Endometrial microvascular endothelial cells (primary cell): ENCODE data around the gene NDUFV1. TPM values are rescaled to one million over a fixed set of nuclear protein-coding genes. Genes with fewer than 3 reads are reported as not detected.
"Not testable (repeated sequence)": the region's sequence is repeated elsewhere in the genome, so short reads cannot be mapped to it uniquely, and the experiment has no call there.

ENCODE experiments used
- in situ Hi-C: cut with HindIII; loops from 2 replicates; pipeline ENCODE4 v1.10.0; 2017; ENCODE audit warnings: low sequenced_read_pairs, low pct_unique_long_range_greater_than_20kb; ENCODE audit errors: inconsistent ontology term
- total RNA-seq: library from RNA; depleted of rRNA; stranded (reverse); fragments of >200 nt; gene quantifications from one replicate; pipeline ENCODE4 v1.2.3, GENCODE V29; 2015; ENCODE audit errors: inconsistent ontology term

The NDUFV1 gene
- total RNA-seq, 1 donor from 2014 or later = 254 TPM

DNA sequence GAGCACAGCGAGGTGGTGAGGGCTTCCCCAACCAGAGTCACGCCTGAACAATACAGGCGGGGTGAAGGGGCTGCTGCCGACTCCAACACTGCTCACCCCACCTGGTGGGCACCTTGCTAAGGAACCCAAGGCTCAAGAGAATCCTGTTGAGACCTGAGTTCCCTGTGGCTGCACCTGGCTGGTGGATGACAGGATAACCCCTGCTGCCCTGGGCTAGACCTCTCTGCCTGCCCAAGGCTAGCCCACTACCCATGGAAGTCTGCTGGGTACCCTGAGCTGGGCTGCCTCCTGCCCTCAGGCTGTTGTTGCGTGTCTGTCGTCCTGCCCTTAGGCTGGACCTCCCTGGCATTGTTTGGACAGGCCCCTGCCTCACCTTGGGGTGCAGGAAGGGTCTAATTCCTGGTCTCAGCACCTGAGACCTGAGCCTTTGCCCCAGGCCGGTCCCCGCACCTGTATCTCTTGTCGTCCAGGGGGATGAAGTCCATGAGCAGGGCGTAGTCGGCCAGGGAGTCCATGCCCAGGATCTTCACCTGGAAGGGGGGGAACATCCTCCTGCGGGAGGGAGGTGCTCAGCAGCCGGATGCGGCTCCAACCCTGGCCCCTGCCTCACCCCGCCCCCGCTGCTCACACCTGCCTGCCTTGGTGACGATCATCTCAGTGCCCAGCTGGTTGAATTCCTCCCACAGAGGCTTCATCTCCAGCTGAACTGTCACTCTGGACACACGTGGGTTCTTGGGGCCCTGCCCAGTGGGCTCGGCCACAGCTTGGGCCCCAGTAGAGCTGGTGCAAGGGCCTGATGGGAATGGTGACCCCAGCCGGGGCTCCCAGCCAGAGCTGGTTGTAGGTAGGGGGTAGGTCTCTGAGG is 27.9 kb downstream of the NDUFV1 start:
- in situ Hi-C loops = no loop called here

DNA sequence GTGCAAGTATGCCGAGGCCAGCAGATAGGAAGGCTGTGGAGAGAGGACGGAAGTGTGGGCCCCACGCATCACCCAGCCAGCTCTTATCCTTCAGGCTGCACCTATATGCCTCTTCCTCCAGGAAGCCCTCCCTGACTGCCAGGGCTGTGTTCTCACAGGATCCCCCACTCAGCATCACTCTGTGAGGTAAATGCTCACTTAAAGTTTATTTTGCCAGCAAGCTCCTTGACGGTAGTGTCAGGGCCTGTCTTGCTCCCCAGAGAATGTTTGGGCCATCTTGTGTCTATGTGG is 28.4 kb downstream of the NDUFV1 start:
- in situ Hi-C loops = no loop called here

DNA sequence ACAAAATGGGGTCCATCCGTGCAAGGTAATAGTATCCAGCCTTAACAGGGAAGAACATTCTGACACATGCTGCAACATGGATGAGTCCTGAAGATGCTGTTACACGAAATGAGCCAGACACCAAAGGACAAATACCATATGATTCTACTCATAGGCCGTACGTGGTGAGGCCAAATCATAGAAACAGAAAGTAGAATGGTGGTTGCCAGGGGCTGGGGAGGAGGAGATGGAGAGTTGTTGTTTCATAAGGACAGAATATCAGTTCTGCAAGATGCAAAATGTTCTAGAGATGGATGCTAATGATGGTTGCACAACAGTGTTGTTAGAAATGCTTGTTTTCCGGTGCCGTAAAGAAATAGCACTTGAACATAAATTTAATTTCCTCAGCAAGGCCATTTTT is 30.2 kb downstream of the NDUFV1 start:
- in situ Hi-C loops = no loop called here

DNA sequence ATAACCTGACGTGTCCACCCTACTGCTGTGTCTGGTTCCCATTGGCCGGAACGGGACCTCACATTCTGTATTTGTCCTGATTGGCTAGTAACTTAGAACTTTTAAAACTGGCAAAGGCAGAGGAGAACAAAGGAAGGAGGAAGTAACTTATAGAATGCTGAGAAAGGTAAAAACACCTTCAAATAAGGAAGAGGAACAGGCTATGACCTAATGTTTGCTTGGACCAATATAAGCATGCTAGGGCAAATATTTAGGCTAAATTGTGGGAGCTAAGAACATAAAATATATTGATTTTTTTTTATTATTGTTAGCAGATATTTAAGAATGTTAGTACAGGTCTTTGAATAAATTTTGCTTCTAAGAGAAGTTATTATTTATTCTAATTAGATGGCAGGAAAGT is 30.7 kb downstream of the NDUFV1 start:
- in situ Hi-C loops = not testable (repeated sequence)

DNA sequence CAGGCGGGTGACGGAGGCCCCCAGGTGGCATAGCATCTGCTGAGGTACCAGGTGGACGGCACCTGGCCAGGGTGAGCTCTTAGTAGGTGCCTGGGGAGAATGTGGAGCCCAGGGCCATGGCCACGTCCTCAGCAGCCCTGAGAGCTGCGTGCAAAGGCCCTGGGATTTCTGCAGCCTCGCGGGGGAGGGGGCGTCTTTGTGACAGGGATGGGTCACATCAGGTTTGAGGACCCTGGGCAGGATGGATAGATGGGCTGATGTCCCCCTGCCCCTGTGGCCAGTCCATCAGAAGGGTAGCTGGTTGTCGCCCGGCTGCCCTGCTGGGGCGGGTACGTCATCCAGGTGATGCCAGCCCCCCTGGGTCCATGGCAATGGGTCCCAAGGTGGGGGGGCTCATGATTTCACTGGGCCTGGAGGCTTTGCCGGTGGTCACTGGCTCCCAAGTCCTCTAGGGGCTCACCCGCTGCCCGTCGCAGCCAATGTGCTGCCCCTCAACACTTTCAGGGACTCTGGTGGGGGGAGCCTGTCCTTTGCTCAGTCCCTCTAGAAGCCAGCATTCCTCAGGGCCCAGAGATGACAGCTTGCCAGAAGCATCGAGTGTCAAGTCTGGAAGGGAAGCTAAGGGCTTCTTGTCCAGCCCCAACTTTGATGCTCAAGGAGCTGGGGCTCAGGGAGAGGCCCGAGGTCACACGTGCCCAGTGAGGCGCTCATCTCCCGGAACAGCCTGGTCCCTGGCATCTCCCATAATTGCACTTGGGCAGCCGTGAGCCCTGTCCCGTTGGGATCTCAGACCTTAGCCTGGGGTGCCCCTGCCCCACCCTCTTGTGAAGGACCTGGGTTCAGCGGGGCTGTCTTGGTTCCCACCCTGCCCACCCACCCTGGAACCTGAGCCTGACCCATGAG is 32.0 kb downstream of the NDUFV1 start:
- in situ Hi-C loops = no loop called here

DNA sequence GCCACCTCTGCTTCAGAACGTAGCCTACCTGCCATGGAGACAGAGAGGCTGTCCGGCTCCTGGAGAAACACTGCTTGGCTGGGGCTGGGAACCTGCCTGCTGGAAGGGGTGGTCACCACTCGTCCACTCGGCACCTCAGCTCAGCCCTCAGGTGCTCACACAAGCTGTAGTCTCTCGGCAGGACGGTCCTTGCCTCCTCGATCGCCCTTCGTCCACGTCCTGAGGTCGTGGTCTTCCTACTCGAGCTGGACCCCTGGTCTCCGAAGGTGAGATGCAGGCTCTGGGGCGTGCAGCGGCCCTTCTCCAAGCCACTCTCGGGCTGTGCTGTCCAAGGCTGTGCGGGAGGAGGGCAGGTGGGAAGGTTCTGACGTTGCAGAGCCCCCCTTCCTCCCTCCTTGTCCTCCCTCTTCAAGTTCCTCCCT is 32.7 kb downstream of the NDUFV1 start, which contains the start of gene TBX10:
TSS of gene TBX10 (minus strand) at position 326 of the 422 bp plus-strand sequence. CDS start at position 35, 291 bp downstream.
- in situ Hi-C loops = no loop called here

DNA sequence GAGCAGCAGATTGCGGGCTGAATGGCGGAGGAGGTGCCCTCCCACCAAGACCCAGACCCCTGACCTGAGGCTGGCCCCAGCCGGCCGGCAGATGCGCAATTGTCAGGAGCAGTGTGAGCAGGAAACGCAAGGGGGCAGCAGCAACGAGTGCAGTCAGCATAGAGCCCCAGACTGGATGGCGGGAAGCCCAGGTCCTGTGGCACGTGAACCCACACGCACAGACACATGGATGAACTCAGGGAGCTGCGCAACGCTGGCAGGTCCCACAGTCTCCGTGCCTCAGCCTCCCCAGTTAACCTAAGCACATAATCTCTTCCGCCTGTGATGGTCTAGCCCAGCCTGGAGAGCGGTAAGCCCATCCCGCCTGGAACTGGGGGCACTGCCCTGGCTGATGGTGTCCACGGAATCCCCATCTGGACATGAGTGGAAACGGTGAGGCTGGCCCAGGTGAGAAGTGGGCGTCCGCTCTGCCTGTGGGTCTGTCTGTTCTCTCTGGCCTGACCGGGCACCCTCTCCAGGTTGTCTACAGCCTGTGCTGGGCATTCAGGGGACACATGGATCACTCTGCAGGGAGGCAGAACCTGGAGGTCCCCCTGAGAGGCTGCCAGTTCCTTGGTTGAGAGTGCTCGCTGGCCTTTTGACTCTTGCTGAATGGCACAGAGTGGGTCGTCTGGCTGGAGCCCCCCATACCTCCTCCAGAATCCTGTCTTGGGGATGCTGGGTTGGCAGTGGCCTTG is 33.5 kb downstream of the NDUFV1 start:
- in situ Hi-C loops = no loop called here

DNA sequence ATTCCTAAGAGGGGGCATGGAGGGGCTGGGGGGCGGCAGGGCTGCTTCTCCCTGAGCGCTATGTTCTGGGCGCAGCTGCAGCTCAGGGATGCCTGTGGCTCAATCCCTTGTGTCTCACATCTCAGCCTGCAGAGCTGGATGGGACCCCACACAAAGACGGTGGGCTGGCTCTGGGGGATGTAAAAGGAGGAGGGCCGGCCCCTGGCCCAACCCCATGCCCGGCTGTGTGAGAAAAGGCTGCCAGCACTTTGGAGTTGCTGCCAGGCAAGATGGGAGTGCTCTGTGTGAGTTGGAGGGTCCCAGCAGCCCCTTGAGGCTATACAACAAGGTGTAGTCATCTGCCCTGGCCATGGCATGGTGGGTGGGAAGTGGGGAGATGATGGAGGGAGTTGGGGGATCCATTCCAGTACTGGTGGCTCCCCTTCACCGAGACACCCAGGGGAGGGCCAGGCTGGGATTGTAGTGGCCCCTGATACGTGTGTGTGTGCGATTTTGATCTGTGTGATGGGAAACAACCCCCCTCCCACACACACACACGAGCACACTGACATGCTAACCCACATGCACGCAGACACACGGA is 34.1 kb downstream of the NDUFV1 start:
- in situ Hi-C loops = no loop called here

DNA sequence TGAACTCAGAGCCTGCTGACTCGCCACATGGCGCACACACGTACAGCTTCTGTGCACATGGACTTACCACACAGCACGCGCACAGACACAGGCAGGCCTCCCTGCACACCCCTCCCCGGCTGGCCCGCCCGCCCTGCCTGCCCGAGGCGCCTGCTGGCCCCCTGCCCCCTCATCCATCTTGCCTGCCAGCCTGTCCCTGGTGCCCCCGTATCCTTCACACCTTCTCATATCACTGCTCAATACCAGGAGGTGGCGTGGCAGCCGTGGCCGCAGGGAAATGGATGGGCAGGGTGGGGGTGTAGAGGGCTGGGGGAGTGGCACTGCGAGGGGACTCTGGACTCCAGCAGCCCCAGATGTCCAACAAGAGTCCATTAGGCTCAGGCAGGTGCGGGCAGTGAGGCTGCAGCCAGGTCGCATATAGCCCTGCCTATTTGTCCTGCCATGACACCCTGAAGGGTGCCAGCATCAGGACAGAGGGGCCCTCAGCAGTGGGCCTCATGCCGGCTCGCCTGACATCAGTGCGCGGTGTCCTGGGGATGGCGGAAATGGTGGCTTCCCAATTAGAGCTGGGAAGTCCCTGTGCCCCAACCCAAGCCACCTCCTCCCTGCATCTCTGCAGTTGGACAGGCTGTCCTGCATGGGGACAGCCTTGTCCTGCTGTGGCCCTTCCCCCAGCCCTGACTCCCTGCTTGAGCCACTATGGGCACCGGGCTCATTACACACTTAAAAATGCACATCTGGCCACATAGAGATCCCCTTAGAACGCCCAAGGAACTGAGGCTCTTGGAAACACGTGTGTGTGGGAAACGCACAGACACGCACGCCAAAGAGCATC is 34.8 kb downstream of the NDUFV1 start:
- in situ Hi-C loops = no loop called here

DNA sequence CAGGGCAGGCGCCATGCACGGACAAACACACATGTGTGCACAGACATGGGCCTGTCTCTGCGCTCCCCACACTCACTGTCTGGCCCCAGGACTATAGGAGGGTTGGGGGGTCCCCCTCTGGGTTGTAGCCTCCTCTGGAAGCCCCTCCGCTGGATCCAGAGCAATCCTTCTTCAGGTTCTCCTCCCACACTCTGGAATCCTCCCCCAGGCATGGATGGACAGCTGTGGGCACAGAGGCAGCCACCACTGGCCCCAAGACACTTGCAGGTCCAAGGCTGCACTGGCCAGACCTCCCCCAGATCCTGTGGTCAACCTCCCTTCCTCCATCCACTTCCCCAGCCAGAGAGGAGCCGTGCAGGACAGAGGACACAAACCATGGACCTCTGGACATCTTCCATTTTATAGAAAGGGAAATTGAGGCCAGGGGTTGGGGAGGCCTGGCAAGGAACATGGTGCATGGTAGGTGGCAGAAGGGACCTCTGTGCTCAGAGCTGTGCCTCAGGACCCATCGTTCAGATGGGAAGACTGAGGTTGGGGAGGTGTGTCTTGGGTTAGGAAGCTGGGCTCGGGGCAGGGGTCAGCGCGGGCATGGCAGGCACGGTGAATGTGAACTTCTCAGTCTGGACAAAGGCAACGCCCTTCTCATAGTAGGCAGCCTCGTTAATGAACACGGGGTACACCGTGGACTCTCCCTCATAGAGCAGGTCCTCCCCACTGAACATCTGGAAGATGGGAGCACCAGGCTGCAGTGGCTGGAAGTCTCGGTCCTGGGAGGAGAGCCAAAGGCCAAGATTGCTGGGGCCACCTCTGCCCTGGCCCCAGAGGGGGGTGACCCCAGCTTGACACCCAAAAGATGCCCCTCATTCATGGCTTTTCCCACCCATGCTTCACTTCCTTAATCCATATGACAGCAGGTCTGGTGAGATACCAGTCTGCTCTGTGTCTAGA is 35.7 kb downstream of the NDUFV1 start:
- in situ Hi-C loops = no loop called here

DNA sequence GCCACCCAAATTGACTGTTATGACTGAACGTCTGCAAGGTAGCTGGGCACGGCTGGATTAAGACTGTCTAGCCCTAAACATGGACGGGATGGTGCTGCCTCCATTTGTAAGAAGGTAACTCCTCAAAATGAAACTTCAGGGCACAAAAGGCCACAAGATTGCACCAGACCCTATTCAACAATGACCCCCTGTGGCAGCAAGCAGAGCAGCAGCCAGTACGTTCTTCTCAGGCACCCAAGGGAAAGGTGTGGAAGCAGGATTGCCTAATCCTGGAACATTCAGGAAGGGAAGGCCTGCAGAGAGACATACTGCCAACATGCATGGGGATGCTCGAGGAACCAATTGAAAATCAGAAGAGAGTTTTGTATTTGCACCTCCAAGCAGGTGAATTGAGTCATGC is 37.3 kb downstream of the NDUFV1 start:
- in situ Hi-C loops = no loop called here

DNA sequence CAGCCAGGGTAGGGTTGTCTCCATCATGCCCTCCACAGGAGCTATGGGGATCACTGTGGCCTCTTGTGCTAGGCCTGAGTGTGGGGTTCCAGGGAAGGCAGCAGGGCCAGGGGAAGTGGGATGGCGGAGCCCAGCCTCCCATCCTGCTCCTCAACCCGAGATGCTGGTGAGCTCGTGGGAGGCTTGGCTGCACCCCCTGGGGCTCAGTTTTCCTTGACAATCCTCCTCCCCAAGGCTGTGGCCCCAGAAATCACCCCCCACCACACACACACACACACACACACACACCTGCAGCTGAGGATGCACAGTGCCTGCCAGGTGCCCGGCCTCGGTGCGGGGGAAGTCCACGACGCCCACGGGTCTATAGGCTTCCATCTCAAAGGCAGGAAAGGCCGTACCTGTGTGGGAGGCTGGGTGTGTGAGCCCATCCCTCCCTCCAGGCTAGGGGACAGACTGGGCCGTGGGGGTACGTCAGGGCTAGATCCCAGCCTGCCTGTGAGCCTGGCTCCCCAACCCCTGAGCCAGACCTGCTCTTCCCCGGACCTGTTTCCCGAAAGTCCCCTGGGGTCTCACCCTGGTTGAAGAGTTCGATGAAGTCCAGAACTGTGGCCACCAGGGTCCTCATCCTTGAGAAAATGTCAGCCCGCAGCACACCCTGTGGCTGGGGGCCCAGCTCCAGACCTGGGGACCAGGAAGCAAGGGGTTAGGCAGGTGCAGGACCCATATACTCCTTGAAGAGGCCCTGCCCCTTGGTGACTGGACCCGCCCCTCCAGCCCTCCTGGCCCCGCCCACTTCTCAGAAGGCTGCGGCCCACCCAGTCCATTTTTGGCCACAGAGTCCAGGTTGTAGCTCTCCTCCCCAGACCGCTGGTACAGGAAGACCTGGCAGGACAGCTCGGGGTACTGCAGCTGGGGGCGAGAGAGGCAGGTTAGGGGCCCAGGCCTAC is 38.0 kb downstream of the NDUFV1 start:
- in situ Hi-C loops = no loop called here

DNA sequence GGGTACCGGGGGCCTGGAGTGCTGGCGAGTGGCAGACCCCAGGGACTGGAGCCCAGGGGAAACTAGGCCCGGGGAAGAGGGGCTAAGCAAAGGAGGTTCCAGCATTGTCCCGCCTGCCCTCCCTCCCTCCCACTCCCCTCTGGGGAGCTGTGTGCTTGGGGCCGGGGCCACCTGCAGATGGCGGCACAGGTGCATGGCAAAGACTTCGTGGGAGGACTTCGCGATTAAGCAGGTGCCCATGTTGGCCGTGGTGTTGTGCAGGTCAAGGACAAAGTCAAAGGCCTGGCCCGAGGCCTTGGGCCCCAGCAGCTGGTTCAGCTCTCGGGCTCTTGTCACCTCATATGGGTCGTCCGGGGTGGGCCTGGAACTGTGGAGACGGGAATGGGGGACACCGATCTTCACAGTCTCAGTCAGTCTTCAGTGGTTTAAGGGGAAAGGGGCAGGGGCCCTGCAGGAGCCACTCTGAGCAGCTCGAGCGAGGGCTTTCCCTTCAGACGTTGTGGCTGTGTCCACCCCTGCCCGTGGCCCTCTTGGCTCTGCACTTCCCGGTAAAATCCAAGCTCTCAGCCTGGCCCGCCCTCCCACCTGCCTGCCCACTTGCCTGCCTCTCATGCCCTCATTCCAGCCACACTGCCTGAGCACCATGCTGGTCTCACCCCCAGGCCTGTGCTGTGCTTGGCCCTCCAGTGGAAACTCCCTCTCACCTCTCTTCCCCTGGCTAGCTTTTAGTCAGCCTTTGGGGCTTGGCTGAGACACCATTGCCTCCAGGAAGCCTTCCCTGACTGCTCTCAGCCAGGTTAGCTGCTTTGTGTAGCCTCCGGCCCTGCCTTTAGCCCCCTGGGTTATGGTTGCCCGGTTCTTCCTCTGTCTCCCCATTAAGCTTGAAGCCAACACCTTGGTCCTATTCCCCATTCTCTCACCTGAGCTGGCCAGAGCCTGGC is 39.1 kb downstream of the NDUFV1 start:
- in situ Hi-C loops = no loop called here

DNA sequence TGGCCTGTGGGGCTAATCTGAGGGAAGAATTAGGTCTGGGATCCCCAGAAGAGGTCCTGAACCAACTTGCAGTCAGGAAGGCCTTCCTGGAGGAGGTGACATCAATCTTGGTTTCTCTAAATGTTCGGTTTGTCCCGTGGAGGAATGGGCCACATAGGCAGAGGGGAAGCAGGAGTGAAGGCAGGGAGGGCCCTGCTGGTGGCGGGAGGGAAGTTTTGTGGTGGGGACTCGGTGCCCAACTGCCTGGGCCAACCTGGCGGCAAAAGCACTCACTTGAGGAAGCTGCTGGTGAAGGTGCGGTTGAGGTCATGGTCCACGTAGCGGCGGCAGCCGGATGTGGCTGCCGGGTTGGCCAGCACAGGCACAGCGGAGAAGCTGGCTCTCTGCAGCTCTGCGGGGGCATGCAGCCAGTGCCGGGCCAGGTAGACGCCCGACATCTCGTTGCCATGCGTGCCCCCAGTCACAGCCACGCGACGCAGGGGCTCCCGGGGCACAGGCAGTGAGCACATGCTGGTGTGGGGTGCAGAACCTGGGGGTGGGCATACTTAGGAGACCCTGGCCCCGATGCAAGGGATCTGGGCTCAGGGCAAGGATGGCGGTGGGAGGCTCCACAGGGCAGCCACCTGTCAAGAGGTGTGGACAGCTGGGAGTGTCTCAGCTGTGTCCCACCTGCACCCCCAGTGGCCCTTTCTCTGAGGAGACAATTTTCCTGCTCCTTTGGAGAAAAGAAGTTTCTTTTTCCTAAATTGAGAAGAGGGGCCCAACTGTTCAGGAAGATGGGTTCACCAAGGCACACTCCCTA is 40.0 kb downstream of the NDUFV1 start:
- in situ Hi-C loops = no loop called here
